GM20000 (cell line): ENCODE measurements around the gene VSTM4.

ENCODE experiments used
- DNase-seq: peaks from one replicate; pipeline ENCODE4 v3.0.0; 2012; ENCODE audit warnings: low spot score
- CTCF ChIP-seq: IDR thresholded peaks from 2 replicates; pipeline ENCODE4 v1.5.1; 2012; ENCODE audit warnings: mild to moderate bottlenecking, control low read depth; ENCODE audit errors: extremely low read depth, missing control alignments

The VSTM4 gene

GRCh38 chr10:48978318-48978717 is 137.0 kb downstream of the VSTM4 start:
- TF ChIP-seq CTCF, result no peak
- no peak for DNase-seq

GRCh38 chr10:48976196-48976595 is 139.1 kb downstream of the VSTM4 start:
- no peak for DNase-seq
- no peak for TF ChIP-seq CTCF

GRCh38 chr10:48974510-48975156 is 140.7 kb downstream of the VSTM4 start:
- TF ChIP-seq CTCF, result no peak
- no peak for DNase-seq

- no peak for TF ChIP-seq CTCF
- DNase-seq, result no peak
Measured at GRCh38 chr10:48973065-48973464, 142.3 kb downstream of the VSTM4 start.

GRCh38 chr10:48970654-48971053 is 144.7 kb downstream of the VSTM4 start:
- no peak for TF ChIP-seq CTCF
- DNase-seq, result no peak

GRCh38 chr10:48970046-48970445 is 145.3 kb downstream of the VSTM4 start:
- TF ChIP-seq CTCF, result no peak
- no peak for DNase-seq

GRCh38 chr10:48968036-48968435 is 147.3 kb downstream of the VSTM4 start:
- no peak for DNase-seq
- no peak for TF ChIP-seq CTCF
